K562 (cell line): ENCODE results near the gene GTF2H4. TPM values are rescaled to one million over a fixed set of nuclear protein-coding genes. Genes with fewer than 3 reads are reported as not detected.

Source experiments
- BRD9 ChIP-seq: fragments of 450-650 bp; IDR thresholded peaks from 2 replicates; pipeline ENCODE4 v1.6.1; 2018; ENCODE audit warnings: low read depth; ENCODE audit not compliant: partially characterized antibody
- CCAR2 ChIP-seq: fragments of 200-400 bp; formaldehyde crosslinking; IDR thresholded peaks from 2 replicates; pipeline ENCODE4 v1.6.1; 2017; ENCODE audit warnings: mild to moderate bottlenecking, low read depth, low read length
- CCNT2 ChIP-seq: IDR thresholded peaks from 2 replicates; pipeline ENCODE4 v1.6.1; 2011; ENCODE audit warnings: borderline replicate concordance, low read depth, mild to moderate bottlenecking, moderate library complexity, mixed read lengths, low read length; ENCODE audit not compliant: insufficient read length; ENCODE audit errors: extremely low read depth
- CSDE1 ChIP-seq, 2 experiments: fragments of 450-650 bp; IDR thresholded peaks; 2 replicates each; pipeline ENCODE4 v1.6.1; 2016; ENCODE audit warnings: mild to moderate bottlenecking in 1 of 2
- ELK3 ChIP-seq: fragments of 450-650 bp; formaldehyde crosslinking; IDR thresholded peaks from 2 replicates; pipeline ENCODE4 v1.4.0; 2020; ENCODE audit warnings: mild to moderate bottlenecking
- FOXK2 ChIP-seq, 2 experiments: fragments of 450-650 bp; IDR thresholded peaks in 1 of 2; conservative IDR thresholded peaks in 1 of 2; 2 replicates each; pipeline ENCODE4 v1.6.1; 2016; ENCODE audit warnings: low read depth in 2 of 2, mild to moderate bottlenecking in 1 of 2
- HDAC8 ChIP-seq: fragments of 450-650 bp; IDR thresholded peaks from 2 replicates; pipeline ENCODE4 v1.6.1; 2016; ENCODE audit warnings: mild to moderate bottlenecking, missing genetic modification characterization, moderate library complexity, missing compliant biosample characterization
- KLF10 ChIP-seq: fragments of 250-450 bp; sonication (Bioruptor Pico); IDR thresholded peaks from 2 replicates; pipeline ENCODE4 v1.6.1; 2021; ENCODE audit warnings: matching md5 sums
- MEF2D ChIP-seq: conservative IDR thresholded peaks from 2 replicates; pipeline ENCODE4 v1.6.1; 2016; ENCODE audit warnings: low read depth, missing genetic modification characterization, missing compliant biosample characterization
- NCOA2 ChIP-seq, 2 experiments: fragments of 450-650 bp; IDR thresholded peaks; 2 replicates each; pipeline ENCODE4 v1.6.1; 2018; ENCODE audit warnings: mild to moderate bottlenecking in 2 of 2, moderate library complexity in 1 of 2; ENCODE audit not compliant: partially characterized antibody in 2 of 2
- NELFE ChIP-seq: IDR thresholded peaks from 2 replicates; pipeline ENCODE4 v1.6.1; 2011; ENCODE audit warnings: mild to moderate bottlenecking; ENCODE audit not compliant: insufficient read depth, insufficient read length
- POLR2H ChIP-seq: IDR thresholded peaks from 2 replicates; pipeline ENCODE4 v1.6.1; 2016; ENCODE audit warnings: missing genetic modification characterization, low read depth, mild to moderate bottlenecking, control low read depth, missing compliant biosample characterization, moderate library complexity
- PTTG1 ChIP-seq: fragments of 450-650 bp; IDR thresholded peaks from 2 replicates; pipeline ENCODE4 v1.6.1; 2016; ENCODE audit warnings: low read depth, mild to moderate bottlenecking, missing genetic modification characterization, missing compliant biosample characterization
- RBFOX2 ChIP-seq: fragments of 200-400 bp; formaldehyde crosslinking; IDR thresholded peaks from 2 replicates; pipeline ENCODE4 v1.6.1; 2017; ENCODE audit warnings: low read depth, mild to moderate bottlenecking, low read length, moderate library complexity
- SETDB1 ChIP-seq: IDR thresholded peaks from one replicate; pipeline ENCODE4 v1.6.1; 2012; ENCODE audit warnings: low read length, control low read depth, inconsistent platforms
- SMARCB1 ChIP-seq: IDR thresholded peaks from 2 replicates; pipeline ENCODE4 v1.6.1; 2011; ENCODE audit warnings: improper control_type of control experiment, low read depth; ENCODE audit not compliant: insufficient read length
- TBL1XR1 ChIP-seq, 2 experiments: IDR thresholded peaks; 2 replicates each; pipeline ENCODE4 v1.6.1; 2012; ENCODE audit warnings: improper control_type of control experiment in 2 of 2, low read length in 2 of 2, mild to moderate bottlenecking in 1 of 2
- ZFX ChIP-seq: sonication (generic); formaldehyde crosslinking; IDR thresholded peaks from 2 replicates; pipeline ENCODE4 v1.8.0; 2022; ENCODE audit warnings: mild to moderate bottlenecking, missing genetic modification reagents, moderate library complexity
- polyA plus RNA-seq, 8 experiments: library from polyadenylated mRNA; depleted of rRNA in 4 of 8; stranded (reverse) in 5 of 8; unstranded in 3 of 8; fragments of >200 nt; fragmentation: Nextera tagmentation in 2 of 8; fragmentation: Illumina TruSeq in 1 of 8; extraction: Ambion mirVana in 2 of 8; extraction: Trizol in 1 of 8; gene quantifications; 2 replicates each; pipeline versions ENCODE4 v1.2.1 to v1.2.3, GENCODE V29; 2011 to 2014; ENCODE audit warnings: inconsistent platforms in 1 of 8, missing spikeins in 1 of 8
- total RNA-seq, 7 experiments: library from RNA; depleted of rRNA in 6 of 7; stranded (reverse); fragments of >200 nt in 6 of 7; fragmentation: Illumina TruSeq in 2 of 7; extraction: Trizol in 2 of 7; gene quantifications; 2 replicates each; pipeline versions ENCODE4 v1.2.1 to v1.2.3, GENCODE V29; 2011 to 2021; ENCODE audit warnings: low replicate concordance in 1 of 7
- TF ChIP-seq, protein P1 (sequence below), 2 experiments: fragments of 450-650 bp; IDR thresholded peaks; 2 replicates each; pipeline ENCODE4 v1.6.1; 2018; ENCODE audit warnings: mild to moderate bottlenecking in 2 of 2, low read depth in 1 of 2; ENCODE audit not compliant: partially characterized antibody in 2 of 2
- TF ChIP-seq, protein P2 (sequence below): sonication (generic); formaldehyde crosslinking; IDR thresholded peaks from 2 replicates; pipeline ENCODE4 v1.8.1; 2023; ENCODE audit warnings: mild to moderate bottlenecking, missing genetic modification reagents

Gene GTF2H4
- total and polyA plus RNA-seq, 9 of the 15 experiments (the other 6 are each of a cell fraction or from before 2014, with no cell fraction given) = 3.6 to 86.1 (median 39.6) TPM

- TF ChIP-seq NELFE (no peak), FOXK2 (conservative IDR thresholded peaks at IDR 0.05 in 1 of 2, IDR thresholded peaks at IDR 0.05 in 1 of 2; ENCODE audit: low read depth in 2 of 2) (0 out of 4 replicates have a peak, but pooled peaks of 1 of the 2 experiments have one; percentile 12), NCOA2 (IDR thresholded peaks at IDR 0.05; ENCODE audit: partially characterized antibody in 2 of 2) (no peak), ELK3 (no peak), CCNT2 (no peak), SMARCB1 (no peak), PTTG1 (tag) (0 out of 2 replicates have a peak, but pooled peaks have one; percentile 18), POLR2H (peak; percentile 80; the same call in 1 of the 2 replicates), ZFX (CRISPR knock-in tag) (peak; percentile 35), MEF2D (tag) (0 out of 2 replicates have a peak, but pooled peaks have one; percentile 18), BRD9 (peak; percentile 8), SETDB1 (no peak), TBL1XR1 (IDR thresholded peaks at IDR 0.05; ENCODE audit: low read length in 2 of 2) (0 out of 4 replicates have a peak, but pooled peaks of 1 of the 2 experiments have one; percentile 3), KLF10 (0 out of 2 replicates have a peak, but pooled peaks have one; percentile 34), CSDE1 (IDR thresholded peaks at IDR 0.05) (peak in 1 of 2 experiments; percentile 4; a peak in 1 of 4 replicates), CCAR2 (no peak), HDAC8 (tag) (no peak), RBFOX2 (peak; percentile 4; the same call in 1 of the 2 replicates)
- TF ChIP-seq, protein P1, sequence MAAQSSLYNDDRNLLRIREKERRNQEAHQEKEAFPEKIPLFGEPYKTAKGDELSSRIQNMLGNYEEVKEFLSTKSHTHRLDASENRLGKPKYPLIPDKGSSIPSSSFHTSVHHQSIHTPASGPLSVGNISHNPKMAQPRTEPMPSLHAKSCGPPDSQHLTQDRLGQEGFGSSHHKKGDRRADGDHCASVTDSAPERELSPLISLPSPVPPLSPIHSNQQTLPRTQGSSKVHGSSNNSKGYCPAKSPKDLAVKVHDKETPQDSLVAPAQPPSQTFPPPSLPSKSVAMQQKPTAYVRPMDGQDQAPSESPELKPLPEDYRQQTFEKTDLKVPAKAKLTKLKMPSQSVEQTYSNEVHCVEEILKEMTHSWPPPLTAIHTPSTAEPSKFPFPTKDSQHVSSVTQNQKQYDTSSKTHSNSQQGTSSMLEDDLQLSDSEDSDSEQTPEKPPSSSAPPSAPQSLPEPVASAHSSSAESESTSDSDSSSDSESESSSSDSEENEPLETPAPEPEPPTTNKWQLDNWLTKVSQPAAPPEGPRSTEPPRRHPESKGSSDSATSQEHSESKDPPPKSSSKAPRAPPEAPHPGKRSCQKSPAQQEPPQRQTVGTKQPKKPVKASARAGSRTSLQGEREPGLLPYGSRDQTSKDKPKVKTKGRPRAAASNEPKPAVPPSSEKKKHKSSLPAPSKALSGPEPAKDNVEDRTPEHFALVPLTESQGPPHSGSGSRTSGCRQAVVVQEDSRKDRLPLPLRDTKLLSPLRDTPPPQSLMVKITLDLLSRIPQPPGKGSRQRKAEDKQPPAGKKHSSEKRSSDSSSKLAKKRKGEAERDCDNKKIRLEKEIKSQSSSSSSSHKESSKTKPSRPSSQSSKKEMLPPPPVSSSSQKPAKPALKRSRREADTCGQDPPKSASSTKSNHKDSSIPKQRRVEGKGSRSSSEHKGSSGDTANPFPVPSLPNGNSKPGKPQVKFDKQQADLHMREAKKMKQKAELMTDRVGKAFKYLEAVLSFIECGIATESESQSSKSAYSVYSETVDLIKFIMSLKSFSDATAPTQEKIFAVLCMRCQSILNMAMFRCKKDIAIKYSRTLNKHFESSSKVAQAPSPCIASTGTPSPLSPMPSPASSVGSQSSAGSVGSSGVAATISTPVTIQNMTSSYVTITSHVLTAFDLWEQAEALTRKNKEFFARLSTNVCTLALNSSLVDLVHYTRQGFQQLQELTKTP (IDR thresholded peaks at IDR 0.05; ENCODE audit: low read depth in 1 of 2, partially characterized antibody in 2 of 2) = no peak
- TF ChIP-seq, protein P2, sequence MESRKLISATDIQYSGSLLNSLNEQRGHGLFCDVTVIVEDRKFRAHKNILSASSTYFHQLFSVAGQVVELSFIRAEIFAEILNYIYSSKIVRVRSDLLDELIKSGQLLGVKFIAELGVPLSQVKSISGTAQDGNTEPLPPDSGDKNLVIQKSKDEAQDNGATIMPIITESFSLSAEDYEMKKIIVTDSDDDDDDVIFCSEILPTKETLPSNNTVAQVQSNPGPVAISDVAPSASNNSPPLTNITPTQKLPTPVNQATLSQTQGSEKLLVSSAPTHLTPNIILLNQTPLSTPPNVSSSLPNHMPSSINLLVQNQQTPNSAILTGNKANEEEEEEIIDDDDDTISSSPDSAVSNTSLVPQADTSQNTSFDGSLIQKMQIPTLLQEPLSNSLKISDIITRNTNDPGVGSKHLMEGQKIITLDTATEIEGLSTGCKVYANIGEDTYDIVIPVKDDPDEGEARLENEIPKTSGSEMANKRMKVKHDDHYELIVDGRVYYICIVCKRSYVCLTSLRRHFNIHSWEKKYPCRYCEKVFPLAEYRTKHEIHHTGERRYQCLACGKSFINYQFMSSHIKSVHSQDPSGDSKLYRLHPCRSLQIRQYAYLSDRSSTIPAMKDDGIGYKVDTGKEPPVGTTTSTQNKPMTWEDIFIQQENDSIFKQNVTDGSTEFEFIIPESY (CRISPR knock-in tag) = 0 out of 2 replicates have a peak, but pooled peaks have one; percentile 10
Measured at GRCh38 chr6:30876039-30876730, 31.8 kb upstream of the GTF2H4 start (continued).
